HCT116 (cell line): ENCODE data around the gene MSRB3. TPM values are rescaled to one million over a fixed set of nuclear protein-coding genes. Genes with fewer than 3 reads are reported as not detected.

ENCODE experiments used
- ATAC-seq: fragments of 200-7000 bp; cut with Tn5 transposase; 2 replicates; pipeline ENCODE4 v1.9.1; 2020; ENCODE audit warnings: mild to moderate bottlenecking, moderate library complexity
- BruUV-seq: library from RNA; stranded (reverse); fragments of 400-500 nt; replicated peaks from 2 replicates; lab custom pipeline; 2021; lab: Mats Ljungman, UMichigan
- CTCF ChIA-PET: fragments of 300-600 bp; sonication (Branson Sonifier 250); formaldehyde crosslinking; loops from one replicate; lab custom pipeline; 2021; ENCODE audit warnings: antibody characterized with exemption; lab: Charles Lee
- POLR2A ChIA-PET: fragments of 300-600, 350-600 bp; sonication (Branson Sonifier 250); formaldehyde crosslinking; loops from one replicate; lab custom pipeline; 2021; ENCODE audit warnings: antibody characterized with exemption; lab: Charles Lee
- RAD21 ChIA-PET, 2 experiments: fragments of 300-600 bp; sonication (Branson Sonifier 250); formaldehyde crosslinking; loops; one replicate each; lab custom pipeline; 2023; ENCODE audit warnings: low total read pairs in 2 of 2; ENCODE audit not compliant: uncharacterized antibody in 2 of 2, unreplicated experiment in 2 of 2, low non-redundant PET in 1 of 2; lab: Charles Lee
- DNase-seq: peaks from one replicate; pipeline ENCODE4 v3.0.0-alpha.2; 2010; ENCODE audit warnings: low read depth, low spot score
- H2AFZ ChIP-seq: fragments of 200-600 bp; shearing (Covaris generic), sonication (generic); 2 replicates; pipeline ENCODE4 v1.6.1; 2017; ENCODE audit warnings: low read depth, mixed run types, mixed read lengths, antibody characterized with exemption, low read length; ENCODE audit not compliant: poor library complexity, severe bottlenecking
- H3K27ac ChIP-seq: 2 replicates; pipeline ENCODE4 v1.5.1; 2012; ENCODE audit warnings: low read depth, low read length
- H3K27me3 ChIP-seq: fragments of 200-600 bp; sonication (generic); 2 replicates; pipeline ENCODE4 v1.6.1; 2016; ENCODE audit warnings: mixed run types, low read length, mixed read lengths; ENCODE audit not compliant: insufficient read depth
- H3K36me3 ChIP-seq, 2 experiments: fragments of 200-500 bp in 1 of 2; fragments of 200-600 bp in 1 of 2; sonication (Bioruptor generic) in 1 of 2; sonication (generic) in 1 of 2; 2 replicates each; pipeline versions ENCODE4 v1.5.1 to v1.6.1; 2014 to 2016; ENCODE audit warnings: low read length in 2 of 2, inconsistent platforms in 1 of 2, mixed read lengths in 1 of 2, mixed run types in 1 of 2; ENCODE audit not compliant: insufficient read depth in 2 of 2, control insufficient read depth in 1 of 2
- H3K4me1 ChIP-seq, 2 experiments: fragments of 200-600 bp in 1 of 2; sonication (generic) in 1 of 2; 2 replicates each; pipeline versions ENCODE4 v1.5.1 to v1.6.1; 2012 to 2017; ENCODE audit warnings: low read length in 2 of 2, inconsistent platforms in 1 of 2, mild to moderate bottlenecking in 1 of 2, mixed read lengths in 1 of 2, mixed run types in 1 of 2, moderate library complexity in 1 of 2; ENCODE audit not compliant: insufficient read depth in 2 of 2, control insufficient read depth in 1 of 2
- H3K4me2 ChIP-seq: fragments of 200-600 bp; sonication (generic); 2 replicates; pipeline ENCODE4 v1.6.1; 2017; ENCODE audit warnings: mixed run types, low read length, mixed read lengths
- H3K4me3 ChIP-seq, 2 experiments: fragments of 200-600 bp in 1 of 2; sonication (generic) in 1 of 2; replicated peaks in 1 of 2; 2 replicates each; pipeline ENCODE4 v1.5.1; 2011 to 2016; ENCODE audit warnings: low read length in 2 of 2, control low read depth in 1 of 2, low read depth in 1 of 2, mild to moderate bottlenecking in 1 of 2, mixed read lengths in 1 of 2, mixed run types in 1 of 2
- H3K79me2 ChIP-seq: fragments of 200-600 bp; sonication (generic); 2 replicates; pipeline ENCODE4 v1.6.1; 2017; ENCODE audit warnings: mild to moderate bottlenecking, mixed run types, low read length, moderate library complexity, mixed read lengths; ENCODE audit not compliant: insufficient read depth
- H3K9ac ChIP-seq: fragments of 200-600 bp; sonication (generic); 2 replicates; pipeline ENCODE4 v1.6.1; 2016; ENCODE audit warnings: low read length, mixed read lengths
- H3K9me2 ChIP-seq: fragments of 200-600 bp; sonication (generic), shearing (Covaris generic); 2 replicates; pipeline ENCODE4 v1.6.1; 2017; ENCODE audit warnings: mixed run types, mild to moderate bottlenecking, moderate library complexity; ENCODE audit not compliant: insufficient read depth
- H3K9me3 ChIP-seq, 2 experiments: fragments of 200-500 bp in 1 of 2; fragments of 200-600 bp in 1 of 2; sonication (Bioruptor generic) in 1 of 2; sonication (generic) in 1 of 2; 2 replicates each; pipeline ENCODE4 v1.6.1; 2014 to 2017; ENCODE audit warnings: low read length in 2 of 2, mixed read lengths in 2 of 2, inconsistent platforms in 1 of 2, low read depth in 1 of 2, mild to moderate bottlenecking in 1 of 2, mixed run types in 1 of 2, moderate library complexity in 1 of 2; ENCODE audit not compliant: control insufficient read depth in 1 of 2, insufficient read depth in 1 of 2
- H4K20me1 ChIP-seq: fragments of 200-600 bp; sonication (generic), shearing (Covaris generic); 2 replicates; pipeline ENCODE4 v1.6.1; 2017; ENCODE audit warnings: mixed run types, mild to moderate bottlenecking, moderate library complexity; ENCODE audit not compliant: insufficient read depth
- EZH2phosphoT487 ChIP-seq: fragments of 200-600 bp; IDR thresholded peaks from 2 replicates; pipeline ENCODE4 v1.6.1; 2018; ENCODE audit warnings: antibody characterized with exemption, borderline replicate concordance
- POLR2A ChIP-seq: IDR thresholded peaks from 2 replicates; pipeline ENCODE4 v1.7.0; 2011; ENCODE audit warnings: borderline replicate concordance; ENCODE audit not compliant: insufficient read depth, insufficient read length; ENCODE audit errors: extremely low read depth
- REST ChIP-seq: IDR thresholded peaks from 2 replicates; pipeline ENCODE4 v1.6.1; 2012; ENCODE audit warnings: low read depth
- ZNF274 ChIP-seq: fragments of 200-500 bp; sonication (Bioruptor generic); IDR thresholded peaks from 2 replicates; pipeline ENCODE4 v1.6.1; 2014; ENCODE audit warnings: mild to moderate bottlenecking, low read depth, low read length, inconsistent platforms
- intact Hi-C: fragments of 100-400 bp; cut with micrococcal nuclease; formaldehyde crosslinking; loops from 2 replicates; pipeline ENCODE4 v1.10.0; 2022
- total RNA-seq: library from RNA; stranded (reverse); gene quantifications from one replicate; pipeline ENCODE4 v1.2.1, GENCODE V29; 2021; ENCODE audit not compliant: unreplicated experiment

The MSRB3 gene
- total RNA-seq, 1 experiment from 2014 or later = 8.2 TPM

GRCh38 chr12:65306366-65307168 is 28.1 kb downstream of the MSRB3 start (continued):
- TF ChIP-seq REST = no peak

GRCh38 chr12:65307169-65307501 is 28.7 kb downstream of the MSRB3 start:
- CTCF ChIA-PET = interaction anchor here (0.9 to 1.7 kb wide), 10 partner anchors 8 to 780 kb away, joined by 3 to 12 read pairs (median 5); no protein-coding TSS in a partner anchor
- ATAC-seq = peak; percentile 5; the same call in 1 of the 2 replicates
- Histone ChIP-seq H3K36me3 (no peaks in the 10 kb centered on the region; a peak in 1 of 4 replicates), H3K9me2 (no peaks in the 10 kb centered on the region), H3K4me1 (peaks cover 43 to 79% of the 10 kb centered on the region in 2 experiments), H3K27me3 (no peaks in the 10 kb centered on the region), H3K9me3 (no peaks in the 10 kb centered on the region), H2AFZ (no peak overlapping the region), H3K4me2 (peak overlapping the region; percentile 76), H3K79me2 (peaks cover 10% of the 10 kb centered on the region)
- intact Hi-C loops = loop anchor here (2.0 to 5.0 kb wide), 3 partner anchors 518 to 800 kb away; partner anchors contain the start of gene HMGA2
- POLR2A ChIA-PET = interaction anchor here (0.9 to 1.0 kb wide), 2 partner anchors 188 to 350 kb away, joined by 3 to 4 read pairs; no protein-coding TSS in a partner anchor
- TSS peak; percentile 91 for BruUV-seq
- DNase-seq = no peak
- TF ChIP-seq EZH2phosphoT487 = no peak
- no peak for TF ChIP-seq ZNF274
- peak; percentile 24 for TF ChIP-seq POLR2A
- TF ChIP-seq, all 23 proteins: peak for 1
- H3K27ac ChIP-seq = peak overlapping the region; percentile 95
- peak overlapping the region; percentile 28 to 35 for H3K4me3 ChIP-seq
- RAD21 ChIA-PET = no interaction called here
- peak overlapping the region; percentile 65 for H3K9ac ChIP-seq
- H4K20me1 ChIP-seq = no peaks in the 10 kb centered on the region
